ENCODE results near the gene PIGT. TPM values are rescaled to one million over a fixed set of nuclear protein-coding genes. Genes with fewer than 3 reads are reported as not detected.

PIGT gene
- total RNA-seq, 4 donors from 2014 or later: 59.8 to 87.3 (median 67.6) TPM

GRCh38 chr20:45374101-45374467 lies 41.9 kb upstream of the PIGT start:
- WGBS, 2 donors (ENCODE audit: low coverage in 1 of 2): 12 to 56% methylated on average over 3 to 9 of the region's 9 CpGs
- Histone ChIP-seq H3K4me1 (peaks cover 0 to 26% (median 6%) of the 10 kb centered on the region in 3 donors), H3K36me3 (peaks cover 0 to 19% of the 10 kb centered on the region in 2 donors), H3K27me3 (no peaks in the 10 kb centered on the region), H3K27ac (peak overlapping the region in 3 of 4 donors; percentile 80 to 87 (median 84)), H3K4me3 (peak overlapping the region in 1 of 2 donors; percentile 57), H3K9me3 (no peaks in the 10 kb centered on the region)
- TF ChIP-seq POLR2A (IDR thresholded peaks at IDR 0.05): no peak
- no peak for TF ChIP-seq EP300 (IDR thresholded peaks at IDR 0.05)
- TF ChIP-seq CTCF (IDR thresholded peaks at IDR 0.05): no peak
- TF ChIP-seq POLR2AphosphoS5 (IDR thresholded peaks at IDR 0.05): no peak
- ATAC-seq: no peak

- H3K27me3 ChIP-seq: no peaks in the 10 kb centered on the region
- no peak overlapping the region for H3K4me3 ChIP-seq
- no peak for ATAC-seq
- no peaks in the 10 kb centered on the region for H3K9me3 ChIP-seq
- TF ChIP-seq POLR2AphosphoS5 (IDR thresholded peaks at IDR 0.05) (no peak), CTCF (IDR thresholded peaks at IDR 0.05) (no peak), POLR2A (IDR thresholded peaks at IDR 0.05) (no peak)
- H3K36me3 ChIP-seq: peaks cover 0 to 13% of the 10 kb centered on the region in 2 donors
- WGBS, 2 donors (ENCODE audit: low coverage in 1 of 2): 98% methylated on average over 7 of the region's 14 CpGs; no CpG with 5 or more reads in 1 of the 2 donors
- H3K4me1 ChIP-seq: peaks cover 0 to 26% (median 6%) of the 10 kb centered on the region in 3 donors
- H3K27ac ChIP-seq: peak overlapping the region in 1 of 4 donors; percentile 87
Measured at GRCh38 chr20:45374966-45375365, 41.0 kb upstream of the PIGT start.

- Histone ChIP-seq H3K9me3 (no peaks in the 10 kb centered on the region), H3K4me3 (no peak overlapping the region), H3K27me3 (no peaks in the 10 kb centered on the region), H3K4me1 (peaks cover 0 to 20% (median 6%) of the 10 kb centered on the region in 3 donors), H3K27ac (no peak overlapping the region), H3K36me3 (peaks cover 0 to 9% of the 10 kb centered on the region in 2 donors)
- ATAC-seq: no peak
- 60 to 73% methylated on average over 1 to 6 of the region's 11 CpGs for WGBS, 2 donors (ENCODE audit: low coverage in 1 of 2)
- TF ChIP-seq EP300 (IDR thresholded peaks at IDR 0.05): no peak
- TF ChIP-seq CTCF (IDR thresholded peaks at IDR 0.05): no peak
- TF ChIP-seq POLR2A (IDR thresholded peaks at IDR 0.05): no peak
- TF ChIP-seq POLR2AphosphoS5 (IDR thresholded peaks at IDR 0.05): no peak
Measured at GRCh38 chr20:45377269-45377668, 38.7 kb upstream of the PIGT start.

- Histone ChIP-seq H3K27me3 (no peaks in the 10 kb centered on the region), H3K4me3 (no peak within 1 kb of the TSS), H3K36me3 (peaks cover 0 to 9% of the 10 kb centered on the region in 2 donors), H3K9me3 (no peaks in the 10 kb centered on the region), H3K4me1 (peaks cover 0 to 11% (median 0%) of the 10 kb centered on the region in 3 donors), H3K27ac (no peak within 1 kb of the TSS)
- ATAC-seq: no peak
- no peak for TF ChIP-seq POLR2A (IDR thresholded peaks at IDR 0.05)
- no peak for TF ChIP-seq CTCF (IDR thresholded peaks at IDR 0.05)
- TF ChIP-seq EP300 (IDR thresholded peaks at IDR 0.05): no peak
- no peak for TF ChIP-seq POLR2AphosphoS5 (IDR thresholded peaks at IDR 0.05)
- WGBS, 2 donors (ENCODE audit: low coverage in 1 of 2): 63 to 73% methylated on average over 1 of the region's 1 CpG
Measured at GRCh38 chr20:45378191-45378590, 37.8 kb upstream of the PIGT start, which contains the start of gene TP53TG5. TP53TG5 (minus strand) TSS chr20:45378325; CDS start chr20:45378236, 89 bp downstream.

GRCh38 chr20:45387274-45387673 lies 28.7 kb upstream of the PIGT start:
- Histone ChIP-seq H3K27ac (no peak overlapping the region), H3K36me3 (no peaks in the 10 kb centered on the region), H3K27me3 (no peaks in the 10 kb centered on the region), H3K4me3 (no peak overlapping the region), H3K4me1 (no peaks in the 10 kb centered on the region), H3K9me3 (no peaks in the 10 kb centered on the region)
- TF ChIP-seq POLR2A (IDR thresholded peaks at IDR 0.05) (no peak), POLR2AphosphoS5 (IDR thresholded peaks at IDR 0.05) (no peak), CTCF (IDR thresholded peaks at IDR 0.05) (no peak), EP300 (IDR thresholded peaks at IDR 0.05) (no peak)
- 87 to 90% methylated on average over 1 of the region's 1 CpG for WGBS, 2 donors (ENCODE audit: low coverage in 1 of 2)
- no peak for ATAC-seq
